Transverse colon (tissue), 4 donors: ENCODE data around the gene MSH3. TPM values are rescaled to one million over a fixed set of nuclear protein-coding genes. Genes with fewer than 3 reads are reported as not detected.
A peak's percentile ranks its signal among the peaks of the same experiment; 100 is the strongest.
"Not testable (repeated sequence)": the region's sequence is repeated elsewhere in the genome, so short reads cannot be mapped to it uniquely, and the experiment has no call there.

ENCODE experiments used
- DNase-seq: peaks from one replicate; pipeline ENCODE4 v3.0.0-alpha.2; 2019
- H3K27ac ChIP-seq, 4 donors: fragments of 200-600 bp; sonication (generic); 2 replicates each; pipeline ENCODE4 v1.5.1; 2016 to 2018; ENCODE audit warnings: inconsistent platforms in 4 of 4
- H3K27me3 ChIP-seq: fragments of 200-600 bp; sonication (generic); 2 replicates; pipeline ENCODE4 v1.5.1; 2017; ENCODE audit warnings: inconsistent platforms
- H3K36me3 ChIP-seq, 4 donors: fragments of 200-600 bp; sonication (generic); 2 replicates each; pipeline ENCODE4 v1.5.1; 2017 to 2019; ENCODE audit warnings: inconsistent platforms in 4 of 4
- H3K4me1 ChIP-seq, 4 donors: fragments of 200-600 bp; sonication (generic); 2 replicates each; pipeline ENCODE4 v1.5.1; 2017 to 2020; ENCODE audit warnings: inconsistent platforms in 4 of 4
- H3K4me3 ChIP-seq, 4 donors: fragments of 200-600 bp; sonication (generic); 1 replicate in 1 of 4; 2 replicates in 3 of 4; pipeline versions ENCODE4 v1.5.1 to v1.6.1; 2017 to 2019; ENCODE audit warnings: inconsistent platforms in 4 of 4
- H3K9me3 ChIP-seq, 2 donors: fragments of 200-600 bp; sonication (generic); 2 replicates each; pipeline ENCODE4 v1.5.1; 2017 to 2019; ENCODE audit warnings: inconsistent platforms in 2 of 2
- CTCF ChIP-seq, 5 experiments: fragments of 200-600 bp in 3 of 5; fragments of 450-650 bp in 2 of 5; sonication (generic) in 3 of 5; IDR thresholded peaks; 1 replicate in 2 of 5; 2 replicates in 3 of 5; pipeline ENCODE4 v1.5.1; 2016 to 2017; ENCODE audit warnings: antibody characterized with exemption in 5 of 5, inconsistent platforms in 3 of 5, mild to moderate bottlenecking in 2 of 5, moderate library complexity in 1 of 5
- EP300 ChIP-seq: sonication (generic); formaldehyde crosslinking; IDR thresholded peaks from one replicate; pipeline ENCODE4 v1.6.1; 2017; ENCODE audit warnings: antibody characterized with exemption, low read depth
- POLR2A ChIP-seq: fragments of 450-650 bp; IDR thresholded peaks from one replicate; pipeline ENCODE4 v1.6.1; 2016; ENCODE audit warnings: antibody characterized with exemption, mild to moderate bottlenecking, moderate library complexity
- POLR2AphosphoS5 ChIP-seq, 3 donors: sonication (generic); formaldehyde crosslinking; IDR thresholded peaks; one replicate each; pipeline ENCODE4 v1.6.1; 2016; ENCODE audit warnings: antibody characterized with exemption in 3 of 3
- WGBS, 2 donors: methylation state at CpG; one replicate each; pipeline ENCODE4 v1.1.5; 2018; ENCODE audit warnings: low coverage in 1 of 2; 5-methylcytosine and 5-hydroxymethylcytosine counted together
- in situ Hi-C, 4 donors: fragments of 200-750 bp; cut with MboI; loops; one replicate each; pipeline versions ENCODE4 v1.15.0 to v1.15.1; 2017; ENCODE audit warnings: low sequenced_read_pairs in 3 of 4, low pct_ligation_motif_present in 1 of 4, low pct_unique_long_range_greater_than_20kb in 1 of 4
- intact Hi-C: fragments of 100-400 bp; cut with DNase I; formaldehyde crosslinking; loops from one replicate; pipeline ENCODE4 v1.15.1; 2023; ENCODE audit warnings: low total_unique reads
- total RNA-seq, 4 donors: library from RNA; depleted of rRNA; stranded (reverse); fragments of >200 nt; gene quantifications; one replicate each; pipeline ENCODE4 v1.1.0, GENCODE V29; 2016

The MSH3 gene
- total RNA-seq, 4 donors from 2014 or later, result 6.4 to 22.2 (median 17.2) TPM

GRCh38 chr5:80739898-80740297 is 85.4 kb downstream of the MSH3 start:
- H3K4me1 ChIP-seq, result no peaks in the 10 kb centered on the region
- DNase-seq, result no peak
- 88 to 89% methylated on average over 2 of the region's 2 CpGs for WGBS, 2 donors
- peaks cover 0 to 20% (median 0%) of the 10 kb centered on the region in 4 donors for H3K36me3 ChIP-seq
- in situ Hi-C loops (no loop called here), intact Hi-C loops (no loop called here)
- TF ChIP-seq EP300, result no peak
- TF ChIP-seq CTCF (IDR thresholded peaks at IDR 0.05), result no peak
- TF ChIP-seq POLR2A, result no peak
- no peak for TF ChIP-seq POLR2AphosphoS5 (IDR thresholded peaks at IDR 0.05)
- no peak overlapping the region for H3K27ac ChIP-seq
- H3K27me3 ChIP-seq, result no peaks in the 10 kb centered on the region
- H3K9me3 ChIP-seq, result no peaks in the 10 kb centered on the region
- H3K4me3 ChIP-seq, result no peak overlapping the region

- H3K27ac ChIP-seq, H3K4me1 ChIP-seq, H3K9me3 ChIP-seq, intact Hi-C loops, DNase-seq, in situ Hi-C loops, H3K27me3 ChIP-seq, H3K4me3 ChIP-seq: not testable (repeated sequence)
- 95 to 100% methylated on average over 10 to 12 of the region's 12 CpGs for WGBS, 2 donors
- H3K36me3 ChIP-seq, result peaks cover 0 to 21% (median 0%) of the 10 kb centered on the region in 4 donors
These were observed 86.0 kb downstream of the MSH3 start for GRCh38 chr5:80740488-80740887.

GRCh38 chr5:80740999-80741398 is 86.5 kb downstream of the MSH3 start:
- Histone ChIP-seq H3K27ac (peak overlapping the region in 1 of 4 donors; percentile 9), H3K36me3 (peaks cover 0 to 21% (median 0%) of the 10 kb centered on the region in 4 donors), H3K4me1 (no peaks in the 10 kb centered on the region), H3K9me3 (no peaks in the 10 kb centered on the region), H3K4me3 (no peak overlapping the region), H3K27me3 (no peaks in the 10 kb centered on the region)
- WGBS, 2 donors, result 67 to 75% methylated on average over 1 of the region's 1 CpG
- no peak for TF ChIP-seq POLR2A
- TF ChIP-seq POLR2AphosphoS5 (IDR thresholded peaks at IDR 0.05), result no peak
- no peak for TF ChIP-seq EP300
- no peak for TF ChIP-seq CTCF (IDR thresholded peaks at IDR 0.05)
- DNase-seq, result no peak
- in situ Hi-C loops, result no loop called here
- intact Hi-C loops, result no loop called here

GRCh38 chr5:80744149-80744548 is 89.7 kb downstream of the MSH3 start:
- in situ Hi-C loops (no loop called here), intact Hi-C loops (no loop called here)
- Histone ChIP-seq H3K9me3 (no peaks in the 10 kb centered on the region), H3K27ac (no peak overlapping the region), H3K4me3 (no peak overlapping the region), H3K4me1 (no peaks in the 10 kb centered on the region), H3K27me3 (no peaks in the 10 kb centered on the region), H3K36me3 (peaks cover 0 to 36% (median 0%) of the 10 kb centered on the region in 4 donors)
- TF ChIP-seq EP300 (no peak), POLR2AphosphoS5 (IDR thresholded peaks at IDR 0.05) (no peak), CTCF (IDR thresholded peaks at IDR 0.05) (no peak), POLR2A (no peak)
- DNase-seq, result no peak
- 92 to 94% methylated on average over 2 of the region's 2 CpGs for WGBS, 2 donors

- Histone ChIP-seq H3K4me1 (no peaks in the 10 kb centered on the region), H3K4me3 (no peak overlapping the region), H3K9me3 (no peaks in the 10 kb centered on the region), H3K27ac (no peak overlapping the region), H3K27me3 (no peaks in the 10 kb centered on the region), H3K36me3 (peaks cover 0 to 36% (median 0%) of the 10 kb centered on the region in 4 donors)
- intact Hi-C loops, result no loop called here
- no peak for DNase-seq
- in situ Hi-C loops, result no loop called here
- 96% methylated on average over 1 of the region's 1 CpG; no CpG with 5 or more reads in 1 of the 2 donors for WGBS, 2 donors
- TF ChIP-seq EP300 (no peak), CTCF (IDR thresholded peaks at IDR 0.05) (no peak), POLR2A (no peak), POLR2AphosphoS5 (IDR thresholded peaks at IDR 0.05) (no peak)
These were observed 91.0 kb downstream of the MSH3 start for GRCh38 chr5:80745490-80745889.
